Gastrocnemius medialis (tissue), 4 donors: Measurements from ENCODE around the gene SEPTIN5.

Source experiments
- CTCF ChIP-seq, 5 experiments: fragments of 450-650 bp in 3 of 5; fragments of 200-600 bp in 2 of 5; sonication (generic) in 2 of 5; IDR thresholded peaks in 4 of 5; conservative IDR thresholded peaks in 1 of 5; 1 replicate in 4 of 5; 2 replicates in 1 of 5; pipeline ENCODE4 v1.5.1; 2016 to 2019; ENCODE audit warnings: antibody characterized with exemption in 5 of 5, mild to moderate bottlenecking in 3 of 5, moderate library complexity in 3 of 5
- POLR2A ChIP-seq, 2 donors: fragments of 450-650 bp; IDR thresholded peaks; one replicate each; pipeline ENCODE4 v1.6.1; 2017; ENCODE audit warnings: antibody characterized with exemption in 2 of 2, mild to moderate bottlenecking in 2 of 2, moderate library complexity in 2 of 2

GRCh38 chr22:19766511-19767426, 52.5 kb downstream of the SEPTIN5 start:
- TF ChIP-seq CTCF (IDR thresholded peaks at IDR 0.05 in 4 of 5, conservative IDR thresholded peaks at IDR 0.05 in 1 of 5) (peak in 4 of 5 experiments; percentile 42 to 55 (median 48)), POLR2A (IDR thresholded peaks at IDR 0.05) (no peak)
